Pancreas (tissue), 10 donors: ENCODE results near the gene FILIP1L. TPM values are rescaled to one million over a fixed set of nuclear protein-coding genes. Genes with fewer than 3 reads are reported as not detected.

Experiments used
- ATAC-seq, 4 donors: fragments of 200-7000 bp; cut with Tn5 transposase; one replicate each; pipeline versions ENCODE4 v1.8.0 to v1.9.1; 2020; ENCODE audit warnings: mild to moderate bottlenecking in 4 of 4, moderate library complexity in 4 of 4
- DNase-seq, 6 donors: peaks; one replicate each; pipeline ENCODE4 v3.0.0-alpha.2; 2020
- FAIRE-seq: peaks from 2 replicates; lab custom pipeline; 2012; peaks lifted over from hg19 to GRCh38; lab: Jason Lieb, UNC
- H3K27ac ChIP-seq, 4 donors: fragments of 200-600 bp; sonication (generic); 1 replicate in 3 of 4; 2 replicates in 1 of 4; pipeline versions ENCODE4 v1.5.0 to v1.8.0; 2020
- H3K27me3 ChIP-seq, 4 donors: fragments of 200-600 bp; one replicate each; pipeline ENCODE4 v1.8.0; 2021
- H3K36me3 ChIP-seq, 3 donors: fragments of 200-600 bp; sonication (generic) in 1 of 3; one replicate each; pipeline versions ENCODE4 v1.5.0 to v1.8.0; 2020 to 2021
- H3K4me1 ChIP-seq, 3 donors: fragments of 200-600 bp; one replicate each; pipeline ENCODE4 v1.8.0; 2021
- H3K4me3 ChIP-seq, 4 donors: fragments of 200-600 bp; sonication (generic) in 2 of 4; one replicate each; pipeline versions ENCODE4 v1.5.0 to v1.8.0; 2020 to 2021
- H3K9me3 ChIP-seq, 4 donors: fragments of 200-600 bp; one replicate each; pipeline ENCODE4 v1.8.0; 2021
- WGBS, 2 donors: extraction: QIAGEN DNeasy Blood & Tissue Kit; methylation state at CpG; one replicate each; pipeline ENCODE4 v1.1.7; 2013; 5-methylcytosine and 5-hydroxymethylcytosine counted together
- intact Hi-C, 3 donors: fragments of 100-400 bp; cut with DNase I; formaldehyde crosslinking; loops; one replicate each; pipeline versions ENCODE4 v1.11.1 to v1.14.2; 2022
- polyA plus RNA-seq, 2 donors: library from polyadenylated mRNA; stranded (reverse); fragments of 200-250 nt; gene quantifications; one replicate each; pipeline ENCODE4 v1.2.3, GENCODE V29; 2013
- total RNA-seq, 6 donors: library from RNA; stranded (reverse); fragmentation: NEBNext Ultra II Directional in 4 of 6; extraction: Animal tissue kit (Norgen Biotek cat#: 25700) in 4 of 6; gene quantifications; one replicate each; pipeline versions ENCODE4 v1.2.1 to v1.2.4, GENCODE V29; 2021 to 2023
- TF ChIP-seq, protein P1 (sequence below), 4 donors: fragments of 200-600 bp; sonication (generic) in 3 of 4; IDR thresholded peaks; one replicate each; pipeline versions ENCODE4 v1.5.0 to v1.8.0; 2021; ENCODE audit warnings: antibody characterized with exemption in 4 of 4
- donor health status: healthy with polysubstance abuse.
- donor health status: DM: no; HTN: no; CAD: no; lungs with moderate emphysema.
- donor health status: DM: no; HTN: no; CAD: no.
- donor health status: control.
- donor health status: control.
- donor health status: Bipolar disorder and iron deficiency.
- donor health status: DM: yes; HTN: yes; CAD: no.
- donor health status: DM: no; HTN: no; CAD: no.
- donor health status: DM: no; HTN: no; CAD: no.
- donor health status: DM: yes; HTN: yes; CAD: no.

The FILIP1L gene
- total and polyA plus RNA-seq, 8 donors = 12.5 to 37.7 (median 15.8) TPM

DNA sequence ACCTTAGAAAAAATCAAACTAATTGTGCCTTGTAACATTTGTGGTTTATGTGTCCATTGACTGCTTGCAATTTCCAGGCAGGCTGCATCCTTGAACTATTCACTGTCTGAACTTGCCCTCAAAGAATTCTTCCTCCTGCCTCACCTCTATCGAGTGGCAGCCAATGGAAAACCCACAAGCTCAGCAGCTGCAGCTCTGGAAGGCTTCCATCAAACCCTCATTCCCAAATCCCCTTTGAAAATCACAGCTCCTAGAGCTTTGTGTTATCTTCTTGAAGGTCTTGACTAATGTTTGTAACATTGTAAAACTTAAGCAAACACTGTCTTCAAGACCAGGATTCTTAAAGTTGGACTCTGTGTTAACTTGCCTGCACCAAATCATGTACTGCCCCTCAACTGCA, 81.1 kb downstream of the FILIP1L start:
- no peak for FAIRE-seq
- TF ChIP-seq, protein P1, sequence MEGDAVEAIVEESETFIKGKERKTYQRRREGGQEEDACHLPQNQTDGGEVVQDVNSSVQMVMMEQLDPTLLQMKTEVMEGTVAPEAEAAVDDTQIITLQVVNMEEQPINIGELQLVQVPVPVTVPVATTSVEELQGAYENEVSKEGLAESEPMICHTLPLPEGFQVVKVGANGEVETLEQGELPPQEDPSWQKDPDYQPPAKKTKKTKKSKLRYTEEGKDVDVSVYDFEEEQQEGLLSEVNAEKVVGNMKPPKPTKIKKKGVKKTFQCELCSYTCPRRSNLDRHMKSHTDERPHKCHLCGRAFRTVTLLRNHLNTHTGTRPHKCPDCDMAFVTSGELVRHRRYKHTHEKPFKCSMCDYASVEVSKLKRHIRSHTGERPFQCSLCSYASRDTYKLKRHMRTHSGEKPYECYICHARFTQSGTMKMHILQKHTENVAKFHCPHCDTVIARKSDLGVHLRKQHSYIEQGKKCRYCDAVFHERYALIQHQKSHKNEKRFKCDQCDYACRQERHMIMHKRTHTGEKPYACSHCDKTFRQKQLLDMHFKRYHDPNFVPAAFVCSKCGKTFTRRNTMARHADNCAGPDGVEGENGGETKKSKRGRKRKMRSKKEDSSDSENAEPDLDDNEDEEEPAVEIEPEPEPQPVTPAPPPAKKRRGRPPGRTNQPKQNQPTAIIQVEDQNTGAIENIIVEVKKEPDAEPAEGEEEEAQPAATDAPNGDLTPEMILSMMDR (IDR thresholded peaks at IDR 0.05) = no peak
- H3K9me3 ChIP-seq = no peaks in the 10 kb centered on the region
- DNase-seq = peak in 1 of 6 donors; percentile 40
- no peaks in the 10 kb centered on the region for H3K27me3 ChIP-seq
- intact Hi-C loops = no loop called here
- no peaks in the 10 kb centered on the region for H3K36me3 ChIP-seq
- 9 to 10% methylated on average over 1 of the region's 1 CpG for WGBS, 2 donors
- peak overlapping the region in 1 of 4 donors; percentile 52 for H3K27ac ChIP-seq
- peaks cover 13 to 23% (median 15%) of the 10 kb centered on the region in 3 donors for H3K4me1 ChIP-seq
- H3K4me3 ChIP-seq = no peak overlapping the region
- ATAC-seq = peak; percentile 24 to 85 (median 62)

DNA sequence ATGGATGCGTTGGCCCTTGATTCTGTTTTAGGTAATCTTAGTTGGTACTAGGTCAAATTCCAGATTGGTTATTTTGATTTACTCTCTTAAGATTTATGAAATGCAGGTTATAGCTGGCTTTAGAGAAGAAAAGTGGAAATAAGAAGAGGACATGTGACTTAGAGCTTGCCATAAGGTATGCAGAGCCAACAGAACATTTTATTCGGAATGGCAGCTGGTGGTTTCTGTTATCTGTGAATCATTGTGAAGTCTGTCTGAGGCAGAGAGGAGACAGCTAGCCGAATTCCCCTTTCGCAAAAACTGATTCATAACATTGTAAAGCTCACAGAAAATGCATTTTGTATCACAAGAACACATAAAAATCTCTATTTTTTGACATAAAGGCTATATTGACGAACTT, 82.1 kb downstream of the FILIP1L start:
- FAIRE-seq (peak; percentile 41), ATAC-seq (peak in 1 of 4 donors; percentile 35), DNase-seq (no peak)
- Histone ChIP-seq H3K4me1 (peaks cover 13 to 23% (median 21%) of the 10 kb centered on the region in 3 donors), H3K9me3 (no peaks in the 10 kb centered on the region), H3K27ac (peak overlapping the region in 1 of 4 donors; percentile 52), H3K4me3 (no peak overlapping the region), H3K36me3 (no peaks in the 10 kb centered on the region), H3K27me3 (no peaks in the 10 kb centered on the region)
- intact Hi-C loops = no loop called here
- 76 to 79% methylated on average over 5 of the region's 5 CpGs for WGBS, 2 donors
- TF ChIP-seq, protein P1 (IDR thresholded peaks at IDR 0.05) = no peak

DNA sequence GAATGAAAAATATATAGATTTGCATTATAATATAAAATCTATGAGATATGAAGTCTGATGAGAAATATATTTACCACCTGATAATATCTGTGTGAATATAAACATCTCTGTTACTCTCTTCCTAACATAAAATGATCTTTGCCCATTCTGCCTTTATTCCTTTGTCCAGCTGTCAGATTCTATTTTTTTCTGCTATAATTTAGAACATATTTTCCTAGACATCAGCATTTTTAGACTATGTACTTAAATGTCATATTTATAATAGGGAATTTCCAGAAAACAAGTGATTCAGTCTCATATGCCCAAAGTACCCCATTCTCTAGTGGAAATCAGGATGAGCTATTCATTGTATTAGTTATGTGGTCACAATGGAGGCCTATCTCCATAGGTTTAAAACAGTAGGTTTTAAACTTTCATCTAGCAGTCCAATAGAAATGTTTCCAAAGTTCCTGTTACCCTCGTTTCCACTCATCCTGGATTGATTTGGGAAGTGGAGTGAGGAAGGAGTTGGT, 83.3 kb downstream of the FILIP1L start:
- no peak for FAIRE-seq
- Histone ChIP-seq H3K4me1 (peaks cover 13 to 23% (median 21%) of the 10 kb centered on the region in 3 donors), H3K4me3 (no peak overlapping the region), H3K27me3 (no peaks in the 10 kb centered on the region), H3K36me3 (no peaks in the 10 kb centered on the region), H3K9me3 (no peaks in the 10 kb centered on the region), H3K27ac (no peak overlapping the region)
- intact Hi-C loops = no loop called here
- no peak for ATAC-seq
- DNase-seq = no peak
- 90 to 92% methylated on average over 1 of the region's 1 CpG for WGBS, 2 donors
- TF ChIP-seq, protein P1 (IDR thresholded peaks at IDR 0.05) = no peak

DNA sequence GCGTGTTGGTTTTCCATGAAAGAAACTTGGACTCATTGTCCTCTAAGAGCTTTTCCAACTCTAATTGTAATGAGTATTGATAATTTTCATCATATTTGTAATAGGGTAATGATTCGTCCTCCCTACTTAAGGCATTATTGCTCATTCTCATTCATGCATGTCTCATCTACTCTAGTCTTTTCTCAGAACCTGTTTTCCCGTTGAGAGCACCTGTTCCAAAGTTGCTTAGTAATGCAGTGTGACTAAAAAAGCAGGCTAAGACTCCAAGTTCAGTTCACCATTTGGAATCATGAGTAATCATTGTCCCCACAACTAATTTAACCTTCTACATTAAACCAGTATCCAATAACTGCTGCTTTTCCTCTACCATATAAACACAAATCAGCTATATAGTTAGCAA, 84.0 kb downstream of the FILIP1L start:
- intact Hi-C loops = no loop called here
- H3K4me1 ChIP-seq = peaks cover 13 to 23% (median 21%) of the 10 kb centered on the region in 3 donors
- TF ChIP-seq, protein P1 (IDR thresholded peaks at IDR 0.05) = no peak
- H3K4me3 ChIP-seq = no peak overlapping the region
- no peaks in the 10 kb centered on the region for H3K36me3 ChIP-seq
- no peaks in the 10 kb centered on the region for H3K9me3 ChIP-seq
- 88 to 89% methylated on average over 3 of the region's 3 CpGs for WGBS, 2 donors
- FAIRE-seq = no peak
- no peak for ATAC-seq
- no peak overlapping the region for H3K27ac ChIP-seq
- H3K27me3 ChIP-seq = no peaks in the 10 kb centered on the region
- DNase-seq = no peak

DNA sequence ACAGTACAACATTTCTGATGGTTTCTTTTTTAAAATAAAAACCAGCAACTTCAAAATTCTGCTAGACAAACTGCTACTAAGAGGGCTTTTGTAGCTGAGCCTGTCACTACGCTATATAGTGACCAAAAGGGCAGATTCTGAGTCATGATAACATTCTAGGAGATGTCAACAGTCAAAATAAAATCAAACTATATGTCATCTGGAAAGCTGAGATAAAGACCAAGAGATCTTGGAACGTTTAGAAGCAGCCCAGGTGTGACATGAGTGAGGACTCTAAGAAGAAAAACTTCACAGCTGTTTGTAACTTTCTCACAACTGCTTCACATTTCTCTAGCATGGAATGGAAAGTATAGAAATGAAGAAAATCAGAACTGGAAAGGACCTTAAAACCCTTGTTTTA, 84.6 kb downstream of the FILIP1L start:
- Histone ChIP-seq H3K9me3 (no peaks in the 10 kb centered on the region), H3K27me3 (no peaks in the 10 kb centered on the region), H3K27ac (no peak overlapping the region), H3K4me1 (peaks cover 13 to 23% (median 22%) of the 10 kb centered on the region in 3 donors), H3K4me3 (no peak overlapping the region), H3K36me3 (no peaks in the 10 kb centered on the region)
- no peak for FAIRE-seq
- WGBS, 2 donors = 33 to 36% methylated on average over 2 of the region's 2 CpGs
- ATAC-seq = no peak
- DNase-seq = no peak
- intact Hi-C loops = no loop called here
- TF ChIP-seq, protein P1 (IDR thresholded peaks at IDR 0.05) = no peak
